Measurements from ENCODE around the gene ANP32E. TPM values are rescaled to one million over a fixed set of nuclear protein-coding genes. Genes with fewer than 3 reads are reported as not detected.

ANP32E gene
- total RNA-seq = 27.9 TPM
- long read RNA-seq, transcript ANP32E-208 (7 exons, 3,451 nt) = major isoform, 40 of 51 reads
- long read RNA-seq, partial matches to known transcripts = 6 of 51 reads
- long read RNA-seq, other reads (novel, unspliced or antisense) = 5 of 51 reads

DNA sequence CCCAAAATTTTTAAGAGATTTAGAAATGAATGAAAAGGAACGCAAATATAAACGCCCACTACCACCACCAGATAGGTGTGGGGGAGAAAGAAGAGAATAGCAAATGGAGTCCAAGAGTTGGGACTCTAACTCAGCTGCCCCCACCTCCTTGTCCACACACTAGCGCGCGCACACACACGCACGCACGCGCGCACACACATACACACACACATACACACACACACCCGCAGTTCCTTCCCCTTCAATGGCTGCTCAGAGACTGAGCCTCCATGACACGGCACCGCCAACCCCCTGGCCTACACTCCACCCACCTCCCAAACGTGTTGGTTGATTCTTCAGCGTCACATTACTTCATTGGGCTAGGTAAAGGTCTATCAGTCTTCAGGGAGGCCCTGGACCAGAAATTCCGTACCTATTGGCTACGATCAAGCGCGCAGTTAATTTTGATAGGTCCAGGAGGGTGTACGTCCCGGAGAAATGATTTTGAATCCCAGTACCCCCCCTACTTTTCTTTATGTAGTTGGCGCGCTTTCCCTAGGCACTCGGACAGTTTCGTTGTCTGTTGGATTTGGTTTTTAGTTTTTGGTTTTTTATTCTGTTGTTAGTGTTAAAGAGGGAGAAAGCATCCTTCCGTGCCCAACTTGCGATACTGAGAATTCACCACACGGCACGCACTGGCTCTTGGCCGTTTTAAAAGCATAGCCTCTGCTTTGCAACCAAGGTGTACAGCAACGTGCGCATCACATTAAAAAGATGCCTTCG lies at the start of gene ANP32E:
TSS of gene ANP32E (minus strand) at position 261 of the 762 bp plus-strand sequence. CDS start 326 bp downstream, outside the sequence.
- Histone ChIP-seq H3K9me3 (no peaks in the 10 kb centered on the region), H3K4me1 (peaks cover 18% of the 10 kb centered on the region), H3K27me3 (ENCODE audit: low read depth) (no peaks in the 10 kb centered on the region), H3K36me3 (no peaks in the 10 kb centered on the region), H3K4me3 (peak within 1 kb of the TSS; percentile 75), H3K27ac (peak within 1 kb of the TSS; percentile 96)
- TF ChIP-seq, protein P1, sequence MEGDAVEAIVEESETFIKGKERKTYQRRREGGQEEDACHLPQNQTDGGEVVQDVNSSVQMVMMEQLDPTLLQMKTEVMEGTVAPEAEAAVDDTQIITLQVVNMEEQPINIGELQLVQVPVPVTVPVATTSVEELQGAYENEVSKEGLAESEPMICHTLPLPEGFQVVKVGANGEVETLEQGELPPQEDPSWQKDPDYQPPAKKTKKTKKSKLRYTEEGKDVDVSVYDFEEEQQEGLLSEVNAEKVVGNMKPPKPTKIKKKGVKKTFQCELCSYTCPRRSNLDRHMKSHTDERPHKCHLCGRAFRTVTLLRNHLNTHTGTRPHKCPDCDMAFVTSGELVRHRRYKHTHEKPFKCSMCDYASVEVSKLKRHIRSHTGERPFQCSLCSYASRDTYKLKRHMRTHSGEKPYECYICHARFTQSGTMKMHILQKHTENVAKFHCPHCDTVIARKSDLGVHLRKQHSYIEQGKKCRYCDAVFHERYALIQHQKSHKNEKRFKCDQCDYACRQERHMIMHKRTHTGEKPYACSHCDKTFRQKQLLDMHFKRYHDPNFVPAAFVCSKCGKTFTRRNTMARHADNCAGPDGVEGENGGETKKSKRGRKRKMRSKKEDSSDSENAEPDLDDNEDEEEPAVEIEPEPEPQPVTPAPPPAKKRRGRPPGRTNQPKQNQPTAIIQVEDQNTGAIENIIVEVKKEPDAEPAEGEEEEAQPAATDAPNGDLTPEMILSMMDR (IDR thresholded peaks at IDR 0.05) = peak; percentile 9
- intact Hi-C loops (cut with DNase I) = no loop called here
- DNase-seq (peak; percentile 95), ATAC-seq (peak; percentile 95 to 96)

DNA sequence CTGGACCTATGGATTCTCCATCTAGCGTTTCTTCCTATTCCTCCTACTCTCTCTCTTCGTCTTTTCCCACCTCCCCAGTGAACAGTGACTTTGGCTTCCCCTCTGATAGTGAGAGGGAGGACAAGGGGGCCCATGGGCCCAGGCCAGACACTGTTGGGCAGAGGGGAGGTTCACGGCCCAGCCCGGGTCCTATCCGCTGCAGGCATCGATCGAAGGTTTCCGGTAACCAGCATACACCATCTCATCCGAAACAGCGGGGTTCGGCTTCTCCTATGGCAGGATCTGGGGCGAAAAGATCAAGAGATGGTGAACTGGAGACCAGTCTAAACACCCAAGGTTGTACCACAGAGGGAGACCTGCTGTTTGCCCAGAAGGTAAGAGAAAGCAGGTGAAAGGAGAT lies 47.3 kb upstream of the ANP32E start:
- TF ChIP-seq, protein P1 (IDR thresholded peaks at IDR 0.05) = no peak
- H3K27me3 ChIP-seq (ENCODE audit: low read depth) = no peaks in the 10 kb centered on the region
- peaks cover 16% of the 10 kb centered on the region for H3K4me1 ChIP-seq
- no peaks in the 10 kb centered on the region for H3K9me3 ChIP-seq
- DNase-seq = no peak
- intact Hi-C loops (cut with DNase I) = no loop called here
- ATAC-seq = no peak
- H3K27ac ChIP-seq = no peak overlapping the region
- peaks cover 6% of the 10 kb centered on the region for H3K36me3 ChIP-seq
- H3K4me3 ChIP-seq = peak overlapping the region; percentile 57

DNA sequence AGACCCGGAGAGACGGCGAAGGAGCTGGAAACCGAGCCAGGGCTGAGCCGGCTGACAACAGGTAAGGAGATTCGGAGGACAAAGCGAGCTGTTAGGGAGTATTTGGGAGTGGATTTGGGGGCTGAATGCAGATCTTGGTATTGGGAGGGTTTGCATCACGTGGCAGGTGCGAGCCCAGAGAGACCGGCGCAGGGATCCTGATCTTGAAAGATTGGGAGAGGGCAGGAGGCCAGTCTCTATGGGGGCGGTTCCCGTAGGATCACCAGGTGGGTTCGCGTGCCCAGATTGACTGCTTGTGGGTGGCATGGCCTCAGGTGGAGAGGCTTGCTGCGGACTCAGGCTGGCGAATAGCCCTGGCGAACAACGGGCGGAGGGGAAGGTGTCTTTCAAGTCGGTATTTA lies 46.6 kb upstream of the ANP32E start:
- intact Hi-C loops (cut with DNase I) = no loop called here
- Histone ChIP-seq H3K4me3 (peak overlapping the region; percentile 57), H3K4me1 (peaks cover 16% of the 10 kb centered on the region), H3K36me3 (peaks cover 6% of the 10 kb centered on the region), H3K27ac (peak overlapping the region; percentile 84), H3K9me3 (no peaks in the 10 kb centered on the region), H3K27me3 (ENCODE audit: low read depth) (no peaks in the 10 kb centered on the region)
- ATAC-seq (peak; percentile 60 to 63), DNase-seq (peak; percentile 69)
- TF ChIP-seq, protein P1 (IDR thresholded peaks at IDR 0.05) = no peak

DNA sequence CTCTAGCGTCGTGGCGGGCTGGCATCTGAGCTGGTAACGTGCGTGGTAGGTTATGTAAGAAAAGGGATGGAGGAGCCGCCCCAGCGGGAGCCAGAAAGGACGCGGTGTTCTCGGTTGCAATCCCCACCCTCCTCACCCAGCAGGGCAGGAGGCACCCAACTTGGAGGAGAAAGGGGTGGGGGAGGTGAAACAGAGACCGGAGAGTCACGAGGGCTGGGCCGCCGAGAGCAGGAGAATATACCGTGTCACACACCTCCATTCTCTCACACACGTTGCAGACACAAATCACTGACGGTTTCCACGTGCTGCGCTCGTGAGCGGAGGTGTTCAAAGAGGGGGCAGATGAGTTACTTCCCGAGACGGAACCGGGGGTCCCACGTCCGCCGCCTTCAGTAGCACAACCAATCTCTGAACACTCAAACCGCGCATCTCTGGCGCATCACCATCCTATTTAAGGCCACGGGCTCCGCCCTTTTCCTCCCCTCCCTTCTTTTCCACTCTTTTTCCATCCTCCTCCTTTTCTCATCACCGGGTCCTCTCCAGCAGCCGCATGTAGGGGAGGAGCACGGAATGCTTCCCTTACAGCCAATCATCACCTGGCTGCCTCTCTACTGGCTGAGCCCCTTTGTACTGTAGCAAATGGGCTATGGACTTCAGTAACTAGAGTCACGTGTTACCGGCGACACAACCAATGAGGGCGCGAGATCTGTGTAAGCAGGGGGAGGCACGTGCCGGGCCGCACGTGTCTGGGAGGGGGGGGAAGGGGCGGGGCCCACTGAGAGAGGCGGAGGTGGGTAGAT lies 46.0 kb upstream of the ANP32E start, which contains the start of gene CIART:
TSS of gene CIART (plus strand) at position 797 of the 800 bp plus-strand sequence. CDS start 714 bp downstream, outside the sequence.
- TF ChIP-seq, protein P1 (IDR thresholded peaks at IDR 0.05) = no peak
- Histone ChIP-seq H3K9me3 (no peaks in the 10 kb centered on the region), H3K27ac (peak within 1 kb of the TSS; percentile 84), H3K36me3 (peaks cover 6% of the 10 kb centered on the region), H3K4me3 (peak within 1 kb of the TSS; percentile 57), H3K27me3 (ENCODE audit: low read depth) (no peaks in the 10 kb centered on the region), H3K4me1 (peaks cover 16% of the 10 kb centered on the region)
- ATAC-seq = peak; percentile 97
- intact Hi-C loops (cut with DNase I) = no loop called here
- DNase-seq = peak; percentile 95

DNA sequence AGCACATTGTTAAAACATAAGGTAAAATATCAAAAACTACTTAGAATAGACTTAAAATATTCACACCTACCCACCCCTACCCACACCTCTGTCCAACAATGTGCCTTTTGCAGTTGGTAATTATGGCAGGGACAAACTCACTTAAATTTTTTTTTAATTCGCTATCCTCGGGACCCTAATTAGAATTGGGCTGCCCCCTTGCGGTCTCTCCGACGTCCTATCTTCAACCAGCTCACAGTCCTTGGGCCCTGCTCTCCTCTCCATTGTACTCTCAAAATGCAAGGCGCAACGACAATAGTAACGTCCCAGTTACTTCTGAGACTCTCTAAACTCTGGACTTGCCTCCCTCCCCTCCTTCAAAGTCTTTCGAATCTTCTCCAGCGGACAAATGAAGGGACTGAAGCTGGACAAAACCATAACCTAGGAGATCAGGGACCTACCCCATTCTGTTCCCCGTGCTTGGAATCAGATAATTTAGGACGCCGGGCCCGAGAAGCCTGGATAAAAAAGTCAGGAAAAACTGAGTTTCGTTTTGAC lies 45.4 kb upstream of the ANP32E start:
- peaks cover under 1% of the 10 kb centered on the region for H3K36me3 ChIP-seq
- peak overlapping the region; percentile 84 for H3K27ac ChIP-seq
- no peaks in the 10 kb centered on the region for H3K27me3 ChIP-seq (ENCODE audit: low read depth)
- H3K9me3 ChIP-seq = no peaks in the 10 kb centered on the region
- TF ChIP-seq, protein P1 (IDR thresholded peaks at IDR 0.05) = peak; percentile 68
- intact Hi-C loops (cut with DNase I) = no loop called here
- peak; percentile 76 to 81 for ATAC-seq
- peaks cover 16% of the 10 kb centered on the region for H3K4me1 ChIP-seq
- DNase-seq = peak; percentile 80
- H3K4me3 ChIP-seq = peak overlapping the region; percentile 57

Data from lower lobe of right lung (tissue), 2 donors.